Suprapubic skin (tissue), 4 donors: ENCODE measurements around the gene ZNF664. TPM values are rescaled to one million over a fixed set of nuclear protein-coding genes. Genes with fewer than 3 reads are reported as not detected.

ENCODE experiments used
- DNase-seq, 2 donors: peaks; one replicate each; pipeline ENCODE4 v3.0.0-alpha.2; 2019; ENCODE audit warnings: low spot score in 2 of 2
- H3K27ac ChIP-seq: fragments of 200-600 bp; sonication (generic); one replicate; pipeline ENCODE4 v1.5.1; 2019
- H3K27me3 ChIP-seq: fragments of 200-600 bp; sonication (generic); one replicate; pipeline ENCODE4 v1.5.1; 2019
- H3K36me3 ChIP-seq: fragments of 200-600 bp; sonication (generic); one replicate; pipeline ENCODE4 v1.5.1; 2019
- H3K4me1 ChIP-seq: fragments of 200-600 bp; sonication (generic); one replicate; pipeline ENCODE4 v1.5.1; 2019
- H3K4me3 ChIP-seq: fragments of 200-600 bp; sonication (generic); one replicate; pipeline ENCODE4 v1.5.1; 2019; ENCODE audit warnings: mild to moderate bottlenecking
- H3K9me3 ChIP-seq: fragments of 200-600 bp; sonication (generic); one replicate; pipeline ENCODE4 v1.5.1; 2019
- CTCF ChIP-seq, 2 donors: fragments of 200-600 bp in 1 of 2; fragments of 450-650 bp in 1 of 2; sonication (generic) in 1 of 2; IDR thresholded peaks; one replicate each; pipeline ENCODE4 v1.5.1; 2016 to 2019; ENCODE audit warnings: antibody characterized with exemption in 2 of 2, mild to moderate bottlenecking in 1 of 2, moderate library complexity in 1 of 2
- EP300 ChIP-seq: sonication (generic); formaldehyde crosslinking; IDR thresholded peaks from one replicate; pipeline ENCODE4 v1.6.1; 2017; ENCODE audit warnings: antibody characterized with exemption
- POLR2A ChIP-seq, 2 donors: fragments of 450-650 bp; IDR thresholded peaks; one replicate each; pipeline ENCODE4 v1.6.1; 2017; ENCODE audit warnings: antibody characterized with exemption in 2 of 2, mild to moderate bottlenecking in 2 of 2, moderate library complexity in 2 of 2
- POLR2AphosphoS5 ChIP-seq, 3 donors: sonication (generic); formaldehyde crosslinking; IDR thresholded peaks; one replicate each; pipeline ENCODE4 v1.6.1; 2017; ENCODE audit warnings: antibody characterized with exemption in 3 of 3
- WGBS: methylation state at CpG from one replicate; pipeline ENCODE4 v1.1.5; 2018; 5-methylcytosine and 5-hydroxymethylcytosine counted together
- total RNA-seq, 4 donors: library from RNA; depleted of rRNA; stranded (reverse); fragments of >200 nt; gene quantifications; one replicate each; pipeline ENCODE4 v1.1.0, GENCODE V29; 2016

The ZNF664 gene
- total RNA-seq, 4 donors from 2014 or later = 29.6 to 39.6 (median 32.8) TPM

GRCh38 chr12:123979566-123979965, 6.6 kb downstream of the ZNF664 start:
- Histone ChIP-seq H3K4me1 (peaks cover 4% of the 10 kb centered on the region), H3K9me3 (no peaks in the 10 kb centered on the region), H3K27me3 (no peaks in the 10 kb centered on the region), H3K36me3 (peaks cover 13% of the 10 kb centered on the region), H3K4me3 (no peak overlapping the region), H3K27ac (no peak overlapping the region)
- no peak for DNase-seq
- no peak for TF ChIP-seq CTCF (IDR thresholded peaks at IDR 0.05)
- no peak for TF ChIP-seq POLR2AphosphoS5 (IDR thresholded peaks at IDR 0.05)
- TF ChIP-seq EP300 = no peak
- WGBS = 89% methylated on average over 6 of the region's 6 CpGs

- no peaks in the 10 kb centered on the region for H3K4me1 ChIP-seq
- H3K4me3 ChIP-seq = no peak overlapping the region
- H3K27ac ChIP-seq = no peak overlapping the region
- peaks cover 13% of the 10 kb centered on the region for H3K36me3 ChIP-seq
- 94% methylated on average over 7 of the region's 7 CpGs for WGBS
- TF ChIP-seq POLR2A (IDR thresholded peaks at IDR 0.05) = no peak
- no peak for TF ChIP-seq POLR2AphosphoS5 (IDR thresholded peaks at IDR 0.05)
- TF ChIP-seq CTCF (IDR thresholded peaks at IDR 0.05) = no peak
- no peak for TF ChIP-seq EP300
- no peaks in the 10 kb centered on the region for H3K9me3 ChIP-seq
- no peak for DNase-seq
- no peaks in the 10 kb centered on the region for H3K27me3 ChIP-seq
These were observed 9.3 kb downstream of the ZNF664 start for GRCh38 chr12:123982269-123982668.

GRCh38 chr12:123983822-123984485, 10.9 kb downstream of the ZNF664 start:
- TF ChIP-seq POLR2A (IDR thresholded peaks at IDR 0.05) (no peak), CTCF (IDR thresholded peaks at IDR 0.05) (peak in 1 of 2 donors; percentile 45)
- DNase-seq = no peak
- peaks cover 24% of the 10 kb centered on the region for H3K36me3 ChIP-seq
- no peak overlapping the region for H3K27ac ChIP-seq
- H3K27me3 ChIP-seq = no peaks in the 10 kb centered on the region
- no peak overlapping the region for H3K4me3 ChIP-seq
- 64% methylated on average over 7 of the region's 7 CpGs for WGBS
- H3K4me1 ChIP-seq = no peaks in the 10 kb centered on the region
- H3K9me3 ChIP-seq = no peaks in the 10 kb centered on the region

GRCh38 chr12:123984903-123985302, 11.9 kb downstream of the ZNF664 start:
- no peaks in the 10 kb centered on the region for H3K9me3 ChIP-seq
- DNase-seq = no peak
- TF ChIP-seq EP300 (no peak), POLR2AphosphoS5 (IDR thresholded peaks at IDR 0.05) (no peak), POLR2A (IDR thresholded peaks at IDR 0.05) (no peak), CTCF (IDR thresholded peaks at IDR 0.05) (no peak)
- 87% methylated on average over 4 of the region's 4 CpGs for WGBS
- no peak overlapping the region for H3K4me3 ChIP-seq
- H3K27ac ChIP-seq = no peak overlapping the region
- peaks cover 29% of the 10 kb centered on the region for H3K36me3 ChIP-seq
- H3K4me1 ChIP-seq = no peaks in the 10 kb centered on the region
- no peaks in the 10 kb centered on the region for H3K27me3 ChIP-seq

- Histone ChIP-seq H3K9me3 (no peaks in the 10 kb centered on the region), H3K4me3 (no peak overlapping the region), H3K27me3 (no peaks in the 10 kb centered on the region), H3K4me1 (peaks cover 11% of the 10 kb centered on the region), H3K36me3 (peaks cover 29% of the 10 kb centered on the region), H3K27ac (no peak overlapping the region)
- no peak for DNase-seq
- no peak for TF ChIP-seq EP300
- TF ChIP-seq POLR2A (IDR thresholded peaks at IDR 0.05) = no peak
- TF ChIP-seq CTCF (IDR thresholded peaks at IDR 0.05) = no peak
- TF ChIP-seq POLR2AphosphoS5 (IDR thresholded peaks at IDR 0.05) = no peak
- WGBS = 84% methylated on average over 3 of the region's 3 CpGs
These were observed 13.5 kb downstream of the ZNF664 start for GRCh38 chr12:123986374-123986965.
